KMS-11 (cell line): Measurements from ENCODE around the gene NIPA2.

Experiments used
- H2AFZ ChIP-seq: fragments of 200-600 bp; sonication (generic); 2 replicates; pipeline ENCODE4 v1.6.1; 2016; ENCODE audit warnings: antibody characterized with exemption, mixed run types, low read depth
- H3K27ac ChIP-seq: fragments of 200-600 bp; sonication (generic); 2 replicates; pipeline ENCODE4 v1.6.1; 2016; ENCODE audit warnings: mild to moderate bottlenecking, mixed run types
- H3K27me3 ChIP-seq: fragments of 200-600 bp; sonication (generic); 2 replicates; pipeline ENCODE4 v1.6.1; 2017; ENCODE audit warnings: mild to moderate bottlenecking, low read depth, mixed run types, moderate library complexity; ENCODE audit not compliant: insufficient read depth
- H3K36me3 ChIP-seq: fragments of 200-600 bp; sonication (generic); 2 replicates; pipeline ENCODE4 v1.6.1; 2017; ENCODE audit warnings: mild to moderate bottlenecking, mixed run types; ENCODE audit not compliant: insufficient read depth
- H3K4me1 ChIP-seq: fragments of 200-600 bp; sonication (generic); 2 replicates; pipeline ENCODE4 v1.6.1; 2016; ENCODE audit warnings: mild to moderate bottlenecking, low read depth, mixed run types; ENCODE audit not compliant: poor library complexity, severe bottlenecking
- H3K4me2 ChIP-seq: fragments of 200-600 bp; sonication (generic); 2 replicates; pipeline ENCODE4 v1.7.0; 2016; ENCODE audit warnings: mild to moderate bottlenecking, mixed run types
- H3K4me3 ChIP-seq: fragments of 200-600 bp; sonication (generic); IDR thresholded peaks from 2 replicates; pipeline ENCODE4 v1.6.1; 2017; ENCODE audit warnings: low read depth, low read length, mixed read lengths; ENCODE audit not compliant: insufficient read depth
- H3K79me2 ChIP-seq: fragments of 200-600 bp; sonication (generic); 2 replicates; pipeline ENCODE4 v1.6.1; 2016; ENCODE audit warnings: low read depth, mixed run types; ENCODE audit not compliant: insufficient read depth
- H3K9ac ChIP-seq: fragments of 200-600 bp; sonication (generic); 2 replicates; pipeline ENCODE4 v1.6.1; 2016; ENCODE audit warnings: mild to moderate bottlenecking, mixed run types
- H4K20me1 ChIP-seq: fragments of 200-600 bp; sonication (generic); 2 replicates; pipeline ENCODE4 v1.6.1; 2016; ENCODE audit warnings: mild to moderate bottlenecking, mixed run types; ENCODE audit not compliant: insufficient read depth
- TF ChIP-seq, protein P1 (sequence below): fragments of 200-600 bp; sonication (generic); conservative IDR thresholded peaks from 2 replicates; pipeline ENCODE4 v1.6.1; 2017; ENCODE audit warnings: low read depth, mild to moderate bottlenecking, antibody characterized with exemption, low read length, moderate library complexity, mixed read lengths

NIPA2 gene

DNA sequence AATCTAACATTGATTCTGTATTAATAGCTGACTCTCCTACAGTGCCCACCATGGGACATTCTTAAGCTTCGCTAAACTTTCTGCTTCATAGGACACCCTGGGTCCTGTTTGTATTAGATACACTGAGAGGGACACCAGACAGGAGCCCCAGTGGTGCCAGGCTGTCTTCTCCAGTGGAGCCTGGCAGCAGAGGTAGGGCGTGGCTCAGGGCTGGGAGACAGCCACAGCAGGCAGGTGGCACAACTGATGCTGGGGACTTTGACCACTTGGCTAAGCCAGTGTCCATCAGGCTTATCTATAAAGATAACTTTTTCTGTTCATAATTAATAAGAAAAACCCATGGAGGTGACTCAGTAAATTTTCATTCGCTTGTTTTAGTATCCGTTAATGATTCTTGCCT is 30.2 kb upstream of the NIPA2 start:
- no peaks in the 10 kb centered on the region for H3K27me3 ChIP-seq
- no peaks in the 10 kb centered on the region for H4K20me1 ChIP-seq
- H3K4me3 ChIP-seq: no peak overlapping the region
- no peak overlapping the region for H2AFZ ChIP-seq
- H3K4me2 ChIP-seq: no peak overlapping the region
- no peak overlapping the region for H3K27ac ChIP-seq
- H3K36me3 ChIP-seq: no peaks in the 10 kb centered on the region
- no peaks in the 10 kb centered on the region for H3K4me1 ChIP-seq
- TF ChIP-seq, protein P1, sequence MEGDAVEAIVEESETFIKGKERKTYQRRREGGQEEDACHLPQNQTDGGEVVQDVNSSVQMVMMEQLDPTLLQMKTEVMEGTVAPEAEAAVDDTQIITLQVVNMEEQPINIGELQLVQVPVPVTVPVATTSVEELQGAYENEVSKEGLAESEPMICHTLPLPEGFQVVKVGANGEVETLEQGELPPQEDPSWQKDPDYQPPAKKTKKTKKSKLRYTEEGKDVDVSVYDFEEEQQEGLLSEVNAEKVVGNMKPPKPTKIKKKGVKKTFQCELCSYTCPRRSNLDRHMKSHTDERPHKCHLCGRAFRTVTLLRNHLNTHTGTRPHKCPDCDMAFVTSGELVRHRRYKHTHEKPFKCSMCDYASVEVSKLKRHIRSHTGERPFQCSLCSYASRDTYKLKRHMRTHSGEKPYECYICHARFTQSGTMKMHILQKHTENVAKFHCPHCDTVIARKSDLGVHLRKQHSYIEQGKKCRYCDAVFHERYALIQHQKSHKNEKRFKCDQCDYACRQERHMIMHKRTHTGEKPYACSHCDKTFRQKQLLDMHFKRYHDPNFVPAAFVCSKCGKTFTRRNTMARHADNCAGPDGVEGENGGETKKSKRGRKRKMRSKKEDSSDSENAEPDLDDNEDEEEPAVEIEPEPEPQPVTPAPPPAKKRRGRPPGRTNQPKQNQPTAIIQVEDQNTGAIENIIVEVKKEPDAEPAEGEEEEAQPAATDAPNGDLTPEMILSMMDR: no peak
- peaks cover 7% of the 10 kb centered on the region; the same call in 1 of the 2 replicates for H3K79me2 ChIP-seq
- H3K9ac ChIP-seq: no peak overlapping the region

DNA sequence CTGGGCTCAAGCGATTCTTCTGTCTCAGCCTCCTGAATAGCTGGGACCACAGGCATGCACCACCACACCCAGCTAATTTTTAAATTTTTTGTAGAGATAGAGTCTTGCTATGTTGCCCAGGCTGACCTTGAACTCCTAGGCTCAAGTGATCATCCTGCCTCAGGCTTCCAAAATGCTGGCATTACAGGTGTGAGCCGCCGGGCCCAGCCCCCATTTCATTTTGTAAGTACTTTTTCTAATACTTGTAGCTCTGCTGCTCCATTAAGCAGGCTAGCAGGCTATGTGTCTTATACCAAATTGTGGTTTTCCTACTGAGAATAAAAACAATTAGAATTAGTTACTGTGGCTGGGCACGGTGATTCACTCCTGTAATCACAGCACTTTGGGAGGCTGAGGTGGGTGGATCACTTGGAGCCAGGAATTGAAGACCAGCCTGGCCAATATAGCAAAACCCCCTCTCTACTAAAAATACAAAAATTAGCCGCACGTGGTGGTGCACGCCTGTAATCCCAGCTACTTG is 29.6 kb upstream of the NIPA2 start:
- Histone ChIP-seq H3K4me1 (no peaks in the 10 kb centered on the region), H3K4me2 (no peak overlapping the region), H3K27ac (no peak overlapping the region), H3K27me3 (no peaks in the 10 kb centered on the region), H2AFZ (no peak overlapping the region), H3K9ac (no peak overlapping the region), H4K20me1 (no peaks in the 10 kb centered on the region), H3K36me3 (no peaks in the 10 kb centered on the region), H3K79me2 (0 out of 2 replicates have a peak, but pooled peaks cover 5% of the 10 kb centered on the region), H3K4me3 (no peak overlapping the region)
- TF ChIP-seq, protein P1: no peak

DNA sequence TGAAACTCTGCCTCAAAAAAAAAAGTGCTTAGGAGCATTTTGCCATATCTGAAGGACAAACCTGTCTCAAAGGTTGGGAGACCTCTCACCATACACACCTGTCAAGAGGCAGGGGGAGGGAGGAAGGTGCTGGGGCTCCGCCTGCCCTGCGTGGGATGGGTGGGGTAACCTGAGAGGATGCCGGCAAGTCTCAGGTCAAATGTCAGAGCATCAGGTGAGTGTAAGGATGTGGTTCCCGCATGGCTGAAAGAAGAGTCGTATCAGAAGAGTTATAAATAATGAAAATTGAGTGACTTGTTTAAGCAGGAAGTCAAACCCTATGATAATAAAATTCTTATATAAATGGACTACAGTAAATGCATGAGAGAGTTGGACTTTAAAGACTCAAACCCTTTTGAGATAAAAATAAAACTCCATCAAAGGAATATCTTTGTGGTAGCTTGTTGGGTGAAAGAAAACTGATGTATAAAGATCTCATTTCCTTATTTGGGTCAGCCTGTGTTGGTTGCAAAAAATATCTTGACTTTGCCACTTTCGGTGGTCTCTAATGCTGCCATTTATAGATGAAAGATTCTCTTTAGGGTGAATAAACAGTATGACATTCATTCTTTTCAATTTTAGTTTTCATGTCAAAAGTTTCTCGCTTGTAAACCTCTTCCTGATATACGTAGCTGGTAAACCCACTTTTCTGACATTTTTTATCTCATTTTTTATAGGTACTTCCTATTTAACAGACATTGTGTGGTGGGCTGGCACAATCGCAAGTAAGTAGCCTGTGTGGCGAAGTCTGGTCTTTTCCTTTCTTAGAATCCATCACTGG is 28.2 kb upstream of the NIPA2 start:
- Histone ChIP-seq H3K27ac (no peak overlapping the region), H3K4me2 (no peak overlapping the region), H3K4me1 (no peaks in the 10 kb centered on the region), H3K4me3 (no peak overlapping the region), H3K79me2 (0 out of 2 replicates have a peak, but pooled peaks cover 5% of the 10 kb centered on the region), H4K20me1 (no peaks in the 10 kb centered on the region), H3K27me3 (no peaks in the 10 kb centered on the region), H3K36me3 (no peaks in the 10 kb centered on the region), H2AFZ (no peak overlapping the region), H3K9ac (no peak overlapping the region)
- TF ChIP-seq, protein P1: no peak

DNA sequence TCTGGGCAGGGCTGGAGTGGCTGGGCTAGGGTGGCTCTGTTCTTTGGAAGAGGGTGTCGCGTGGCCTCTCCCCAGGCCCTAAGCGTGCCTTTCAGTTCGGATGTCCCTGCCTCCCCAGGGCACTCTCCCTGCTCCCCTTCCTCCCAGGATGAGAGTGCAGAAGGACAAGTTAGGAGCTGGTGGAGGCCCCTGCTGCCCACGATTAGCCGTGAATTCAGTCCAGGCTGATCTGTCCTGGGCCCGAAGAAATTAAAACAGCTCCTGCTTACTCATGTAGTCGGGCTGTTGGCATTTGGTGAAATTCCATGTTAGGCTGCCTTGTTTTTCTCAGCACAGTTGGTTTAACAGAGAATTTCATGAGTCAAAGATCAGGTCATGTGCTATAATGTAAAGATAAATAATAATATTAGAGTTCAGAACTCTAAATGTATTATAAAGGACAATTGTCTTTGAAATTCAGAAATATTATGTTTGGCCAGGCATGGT is 27.6 kb upstream of the NIPA2 start:
- Histone ChIP-seq H2AFZ (no peak overlapping the region), H3K36me3 (no peaks in the 10 kb centered on the region), H3K4me2 (no peak overlapping the region), H4K20me1 (no peaks in the 10 kb centered on the region), H3K9ac (no peak overlapping the region), H3K79me2 (0 out of 2 replicates have a peak, but pooled peaks cover 5% of the 10 kb centered on the region), H3K27ac (no peak overlapping the region), H3K27me3 (no peaks in the 10 kb centered on the region), H3K4me1 (no peaks in the 10 kb centered on the region), H3K4me3 (no peak overlapping the region)
- TF ChIP-seq, protein P1: no peak
